Middle frontal gyrus (tissue), 1 donor: ENCODE measurements around the gene STX17.
"Not testable (repeated sequence)": the region's sequence is repeated elsewhere in the genome, so short reads cannot be mapped to it uniquely, and the experiment has no call there.

Experiments
- DNase-seq: peaks from one replicate; pipeline ENCODE4 v3.0.0-alpha.2; 2015; ENCODE audit warnings: low spot score; ENCODE audit errors: extremely low spot score

STX17 gene

DNA sequence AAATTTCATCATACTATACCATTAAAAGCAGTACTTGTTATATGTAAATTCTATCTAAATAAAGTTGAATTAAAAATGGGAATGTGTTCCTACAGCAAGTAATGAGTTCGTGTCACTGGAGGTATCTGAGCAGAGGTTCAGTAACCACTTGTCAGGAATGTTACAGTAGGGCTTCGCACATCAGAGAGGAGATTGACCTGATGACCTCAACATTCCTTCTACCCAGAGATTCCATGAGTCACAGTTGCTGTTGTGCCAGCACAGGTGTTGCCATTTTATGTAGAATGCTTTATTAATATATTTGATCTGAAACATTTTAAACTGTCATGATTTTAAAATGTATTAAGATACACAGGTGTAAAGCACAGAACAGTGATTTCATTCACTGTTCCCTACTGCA, 60.3 kb downstream of the STX17 start:
- no peak for DNase-seq

DNA sequence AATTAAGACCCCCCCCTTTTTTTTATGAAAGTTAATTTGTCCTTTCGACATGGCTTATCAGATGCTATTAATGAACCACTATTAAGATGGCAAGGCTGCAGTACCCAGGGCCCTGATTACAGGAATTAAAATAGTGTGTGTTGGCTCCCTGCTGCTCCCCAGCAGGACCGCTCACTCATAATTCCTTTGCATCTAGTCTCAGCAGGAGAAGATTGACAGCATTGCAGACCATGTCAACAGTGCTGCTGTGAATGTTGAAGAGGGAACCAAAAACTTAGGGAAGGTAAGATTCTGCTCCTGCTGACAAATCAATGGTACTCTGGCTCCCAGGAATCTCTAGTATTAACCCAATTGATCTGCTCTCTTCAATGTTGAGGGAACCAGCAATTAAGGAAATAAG, 61.0 kb downstream of the STX17 start:
- DNase-seq = no peak

- no peak for DNase-seq
Measured at GRCh38 chr9:99970481-99970880, 64.0 kb downstream of the STX17 start.

- no peak for DNase-seq
Measured at GRCh38 chr9:99971410-99971809, 65.0 kb downstream of the STX17 start.

- no peak for DNase-seq
Measured at GRCh38 chr9:99973455-99973854, 67.0 kb downstream of the STX17 start.

DNA sequence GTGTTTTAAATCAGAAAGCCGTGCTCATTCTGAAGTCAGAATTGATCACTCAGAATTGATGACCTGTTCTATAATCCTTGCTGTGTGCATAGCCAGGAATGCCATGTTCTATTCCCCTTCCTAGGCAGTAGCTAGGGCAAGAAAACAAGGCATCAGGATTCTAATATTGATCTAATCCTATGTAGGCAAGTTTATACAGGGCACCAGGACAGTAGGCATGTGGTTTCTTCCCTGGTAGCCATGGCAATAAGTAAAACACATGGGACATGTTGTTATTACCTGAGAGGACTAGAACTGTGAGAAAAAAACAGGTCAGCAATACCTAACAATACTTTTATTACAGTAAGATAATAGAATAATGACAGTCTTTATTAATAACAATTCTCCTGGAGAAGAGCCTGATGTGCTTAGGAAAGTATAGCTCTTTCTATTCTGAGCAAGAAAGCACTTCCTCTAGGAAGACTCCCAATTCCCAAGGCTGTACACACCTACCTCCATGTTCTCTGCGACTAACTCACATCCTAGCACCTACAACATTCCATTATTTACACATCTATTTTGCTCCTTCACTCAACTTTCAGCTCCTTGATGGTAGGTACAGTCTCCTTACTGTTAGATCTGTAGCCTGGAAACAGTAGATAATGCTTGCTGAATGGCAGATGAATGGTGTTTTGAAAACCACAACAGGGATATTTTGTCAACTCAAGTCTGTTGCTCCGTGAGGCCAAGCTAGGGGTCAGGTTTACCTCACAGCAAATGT, 70.8 kb downstream of the STX17 start:
- no peak for DNase-seq

- DNase-seq = no peak
Measured at GRCh38 chr9:99978221-99978620, 71.8 kb downstream of the STX17 start.

GRCh38 chr9:99980598-99980997, 74.1 kb downstream of the STX17 start:
- no peak for DNase-seq

- no peak for DNase-seq
Measured at GRCh38 chr9:99986642-99987041, 80.2 kb downstream of the STX17 start.

GRCh38 chr9:99990508-99990907, 84.1 kb downstream of the STX17 start:
- not testable (repeated sequence) for DNase-seq

DNA sequence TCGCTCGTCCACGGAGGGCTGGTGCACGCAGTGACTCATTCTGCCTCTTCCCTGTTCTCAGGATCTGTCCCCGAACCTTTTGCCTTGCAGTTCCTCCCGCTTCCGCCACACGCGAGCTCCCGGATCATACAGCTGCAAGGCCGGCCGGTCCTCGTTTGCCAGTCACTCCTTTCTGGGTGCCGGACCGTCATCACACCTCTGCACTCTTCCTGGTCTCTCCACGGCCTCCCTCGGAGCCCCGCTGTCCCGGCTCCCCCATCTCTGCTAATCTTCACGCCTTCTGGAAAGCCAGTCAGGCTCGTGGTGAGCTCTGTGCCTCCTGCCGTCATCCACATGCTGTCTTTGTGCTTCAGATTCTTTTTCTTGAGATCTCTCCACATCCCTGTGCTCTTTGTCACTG, 91.8 kb downstream of the STX17 start:
- DNase-seq = no peak

DNA sequence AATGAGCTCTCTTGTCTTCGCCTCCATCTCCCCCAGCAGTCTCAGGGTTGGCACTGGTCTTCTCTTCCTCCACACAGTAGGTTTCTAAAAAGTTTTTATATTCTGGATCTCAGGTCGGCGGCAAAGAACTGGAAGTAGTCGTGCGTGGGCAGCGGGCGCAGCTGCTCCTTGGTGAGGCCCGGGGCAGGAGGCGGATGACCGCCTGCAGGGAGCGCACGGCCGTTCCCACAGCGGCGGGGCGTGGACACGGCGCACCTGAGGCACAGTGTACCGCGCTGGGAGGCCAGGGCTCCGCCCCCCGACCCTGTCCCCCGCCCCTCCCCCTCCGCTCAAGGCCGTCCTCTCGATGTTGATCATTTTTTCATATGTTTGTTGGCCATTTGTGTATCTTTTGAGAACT, 92.4 kb downstream of the STX17 start:
- DNase-seq = no peak

DNA sequence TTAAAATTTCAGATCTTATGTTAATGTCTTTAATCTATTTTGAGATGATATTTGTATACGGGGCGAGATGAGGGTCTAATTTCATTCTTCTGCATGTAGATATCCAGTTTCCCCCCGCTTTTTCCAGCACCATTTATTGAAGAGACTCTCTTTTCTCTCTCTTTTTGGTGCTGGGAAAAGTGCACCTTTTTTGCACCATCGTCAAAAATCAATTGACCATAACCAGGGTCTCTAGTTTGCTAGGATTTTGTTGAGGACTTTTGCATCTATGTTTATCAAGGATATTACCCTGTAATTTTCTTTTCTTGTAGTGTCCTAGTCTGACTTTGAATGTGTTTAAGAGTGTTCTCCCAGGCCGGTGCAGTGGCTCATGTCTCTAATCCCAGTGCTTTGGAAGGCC, 93.3 kb downstream of the STX17 start:
- DNase-seq = no peak

- no peak for DNase-seq
Measured at GRCh38 chr9:100011062-100011681, 104.7 kb downstream of the STX17 start.

- no peak for DNase-seq
Measured at GRCh38 chr9:100012279-100012678, 105.8 kb downstream of the STX17 start.

DNA sequence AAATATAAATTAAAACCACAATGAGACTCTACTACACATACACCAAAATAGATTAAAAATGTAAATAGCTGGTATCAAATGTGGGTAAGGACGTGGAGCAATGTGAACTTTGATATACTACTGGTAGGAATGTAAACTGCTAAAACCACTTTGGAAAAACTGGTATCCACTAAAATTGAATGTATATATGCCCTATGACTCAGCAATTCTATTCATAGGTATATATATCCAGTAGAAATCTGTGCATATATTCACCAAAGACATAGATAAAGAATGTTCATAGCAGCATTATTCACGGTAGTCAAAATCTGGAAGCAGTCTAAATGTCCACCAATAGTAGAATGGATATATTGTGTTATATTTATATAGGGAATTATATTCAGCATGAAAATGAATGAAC, 107.1 kb downstream of the STX17 start:
- DNase-seq = no peak

GRCh38 chr9:100014846-100015245, 108.4 kb downstream of the STX17 start:
- DNase-seq = no peak

- DNase-seq = no peak
Measured at GRCh38 chr9:100019541-100019940, 113.1 kb downstream of the STX17 start.
